ENCODE data around the gene LPCAT2.

DNA sequence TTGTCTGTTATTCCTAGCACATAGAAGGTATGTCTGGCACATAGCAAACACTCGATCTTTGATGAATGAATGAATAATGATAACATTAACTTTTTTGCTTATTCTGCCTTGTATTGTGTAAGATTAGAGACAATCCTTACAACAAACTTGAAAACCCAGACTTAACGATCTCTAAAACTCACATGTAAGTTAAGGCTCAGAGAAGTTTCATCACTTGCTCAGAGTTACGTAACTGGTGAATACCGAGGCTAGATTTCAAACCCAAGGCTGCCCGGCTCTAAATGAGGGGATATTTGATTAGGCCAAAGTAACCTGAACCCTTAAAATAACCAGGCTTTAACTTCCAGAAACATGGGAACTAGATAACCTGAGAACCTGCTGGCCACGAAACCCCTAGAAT lies 79.9 kb downstream of the LPCAT2 start:
- TF ChIP-seq, protein P1, sequence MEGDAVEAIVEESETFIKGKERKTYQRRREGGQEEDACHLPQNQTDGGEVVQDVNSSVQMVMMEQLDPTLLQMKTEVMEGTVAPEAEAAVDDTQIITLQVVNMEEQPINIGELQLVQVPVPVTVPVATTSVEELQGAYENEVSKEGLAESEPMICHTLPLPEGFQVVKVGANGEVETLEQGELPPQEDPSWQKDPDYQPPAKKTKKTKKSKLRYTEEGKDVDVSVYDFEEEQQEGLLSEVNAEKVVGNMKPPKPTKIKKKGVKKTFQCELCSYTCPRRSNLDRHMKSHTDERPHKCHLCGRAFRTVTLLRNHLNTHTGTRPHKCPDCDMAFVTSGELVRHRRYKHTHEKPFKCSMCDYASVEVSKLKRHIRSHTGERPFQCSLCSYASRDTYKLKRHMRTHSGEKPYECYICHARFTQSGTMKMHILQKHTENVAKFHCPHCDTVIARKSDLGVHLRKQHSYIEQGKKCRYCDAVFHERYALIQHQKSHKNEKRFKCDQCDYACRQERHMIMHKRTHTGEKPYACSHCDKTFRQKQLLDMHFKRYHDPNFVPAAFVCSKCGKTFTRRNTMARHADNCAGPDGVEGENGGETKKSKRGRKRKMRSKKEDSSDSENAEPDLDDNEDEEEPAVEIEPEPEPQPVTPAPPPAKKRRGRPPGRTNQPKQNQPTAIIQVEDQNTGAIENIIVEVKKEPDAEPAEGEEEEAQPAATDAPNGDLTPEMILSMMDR (IDR thresholded peaks at IDR 0.05) = no peak
- TF ChIP-seq POLR2A (IDR thresholded peaks at IDR 0.05) = no peak
